Osteocyte (in vitro differentiated cells): ENCODE results near the gene MTHFS. TPM values are rescaled to one million over a fixed set of nuclear protein-coding genes. Genes with fewer than 3 reads are reported as not detected.

Source experiments
- DNase-seq: peaks from one replicate; pipeline ENCODE4 v3.0.0; 2021; ENCODE audit warnings: mixed read lengths; ENCODE audit not compliant: unreplicated experiment; ENCODE audit errors: extremely low spot score
- H3K27ac Mint-ChIP-seq: one replicate; pipeline ENCODE4 v1.8.0; 2021; ENCODE audit warnings: mild to moderate bottlenecking, mixed read lengths; ENCODE audit not compliant: unreplicated experiment
- H3K27me3 Mint-ChIP-seq: one replicate; pipeline ENCODE4 v1.8.0; 2021; ENCODE audit warnings: mixed read lengths; ENCODE audit not compliant: unreplicated experiment
- H3K36me3 Mint-ChIP-seq: one replicate; pipeline ENCODE4 v1.8.0; 2021; ENCODE audit warnings: mixed read lengths; ENCODE audit not compliant: unreplicated experiment
- H3K4me1 Mint-ChIP-seq: one replicate; pipeline ENCODE4 v1.8.0; 2021; ENCODE audit warnings: mixed read lengths; ENCODE audit not compliant: unreplicated experiment
- H3K4me3 Mint-ChIP-seq: one replicate; pipeline ENCODE4 v1.8.0; 2021; ENCODE audit warnings: mild to moderate bottlenecking, moderate library complexity, mixed read lengths; ENCODE audit not compliant: unreplicated experiment
- H3K9me3 Mint-ChIP-seq: one replicate; pipeline ENCODE4 v1.8.0; 2021; ENCODE audit warnings: mixed read lengths; ENCODE audit not compliant: unreplicated experiment
- CTCF ChIP-seq: fragments of 200-600 bp; sonication (generic); IDR thresholded peaks from 2 replicates; pipeline ENCODE4 v1.5.0; 2021; ENCODE audit warnings: antibody characterized with exemption, mild to moderate bottlenecking, moderate library complexity
- long read RNA-seq: library from polyadenylated mRNA; unstranded; transcript quantifications from one replicate; pipeline ENCODE4 v2.0.0, GENCODE V29; 2021
- total RNA-seq: library from RNA; stranded (reverse); gene quantifications from 2 replicates; pipeline ENCODE4 v1.2.1, GENCODE V29; 2021

Gene MTHFS
- 12.0 and 12.2 TPM in 2 replicates for total RNA-seq
- long read RNA-seq, transcript MTHFS-201 (3 exons, 907 nt) = major isoform, 5 of 6 reads
- long read RNA-seq, partial matches to known transcripts = 0 of 6 reads
- long read RNA-seq, other reads (novel, unspliced or antisense) = 1 of 6 reads

- Mint-ChIP-seq H3K27me3 (no peaks in the 10 kb centered on the region), H3K4me1 (peaks cover 19% of the 10 kb centered on the region), H3K27ac (peak within 1 kb of the TSS; percentile 99), H3K36me3 (peaks cover 6% of the 10 kb centered on the region), H3K9me3 (no peaks in the 10 kb centered on the region), H3K4me3 (peak within 1 kb of the TSS; percentile 97)
- peak; percentile 59 for TF ChIP-seq CTCF
- peak; percentile 89 for DNase-seq
These were observed at the start of gene MTHFS for GRCh38 chr15:79896634-79897379. MTHFS (minus strand) TSS chr15:79897014; CDS start chr15:79896988, 26 bp downstream.

GRCh38 chr15:79944622-79945021 lies 47.8 kb upstream of the MTHFS start:
- Mint-ChIP-seq H3K27ac (no peak overlapping the region), H3K36me3 (no peaks in the 10 kb centered on the region), H3K4me3 (no peak overlapping the region), H3K27me3 (no peaks in the 10 kb centered on the region), H3K4me1 (peaks cover 13% of the 10 kb centered on the region), H3K9me3 (no peaks in the 10 kb centered on the region)
- peak; percentile 62 for DNase-seq
- no peak for TF ChIP-seq CTCF

GRCh38 chr15:79943820-79944219 lies 47.0 kb upstream of the MTHFS start:
- no peak for DNase-seq
- no peaks in the 10 kb centered on the region for H3K36me3 Mint-ChIP-seq
- H3K27ac Mint-ChIP-seq = no peak overlapping the region
- no peak overlapping the region for H3K4me3 Mint-ChIP-seq
- peaks cover 6% of the 10 kb centered on the region for H3K27me3 Mint-ChIP-seq
- peaks cover 13% of the 10 kb centered on the region for H3K4me1 Mint-ChIP-seq
- no peak for TF ChIP-seq CTCF
- H3K9me3 Mint-ChIP-seq = no peaks in the 10 kb centered on the region

- Mint-ChIP-seq H3K27me3 (peaks cover 6% of the 10 kb centered on the region), H3K9me3 (no peaks in the 10 kb centered on the region), H3K4me1 (peaks cover 13% of the 10 kb centered on the region), H3K27ac (no peak overlapping the region), H3K4me3 (no peak overlapping the region), H3K36me3 (no peaks in the 10 kb centered on the region)
- no peak for TF ChIP-seq CTCF
- DNase-seq = no peak
These were observed 46.1 kb upstream of the MTHFS start for GRCh38 chr15:79942741-79943481.

GRCh38 chr15:79939399-79939798 lies 42.6 kb upstream of the MTHFS start:
- H3K9me3 Mint-ChIP-seq = no peaks in the 10 kb centered on the region
- H3K27ac Mint-ChIP-seq = no peak overlapping the region
- no peak for TF ChIP-seq CTCF
- peaks cover 13% of the 10 kb centered on the region for H3K4me1 Mint-ChIP-seq
- DNase-seq = no peak
- H3K27me3 Mint-ChIP-seq = peaks cover 6% of the 10 kb centered on the region
- H3K36me3 Mint-ChIP-seq = no peaks in the 10 kb centered on the region
- no peak overlapping the region for H3K4me3 Mint-ChIP-seq
